ENCODE data around the gene TRIM34.

DNA sequence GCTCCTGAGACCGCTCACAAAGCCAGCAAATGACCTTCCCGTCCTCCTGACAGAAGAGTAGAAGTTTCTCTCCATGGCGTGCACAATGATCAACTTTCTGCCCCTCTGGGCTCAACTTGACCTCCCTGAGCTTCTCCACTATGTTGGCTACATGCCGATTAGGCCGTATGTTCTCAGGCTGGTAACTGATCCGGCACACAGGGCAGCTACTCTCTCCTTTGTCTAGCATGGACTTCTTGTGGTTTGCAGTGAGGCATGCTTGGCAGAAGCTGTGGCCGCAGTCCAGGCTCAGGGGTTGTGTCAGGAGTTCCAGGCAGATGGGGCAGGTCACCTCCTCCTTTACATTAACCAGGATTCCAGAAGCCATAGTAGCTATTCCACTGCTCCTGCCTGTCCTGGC is 55.0 kb downstream of the TRIM34 start:
- TF ChIP-seq, protein P1, sequence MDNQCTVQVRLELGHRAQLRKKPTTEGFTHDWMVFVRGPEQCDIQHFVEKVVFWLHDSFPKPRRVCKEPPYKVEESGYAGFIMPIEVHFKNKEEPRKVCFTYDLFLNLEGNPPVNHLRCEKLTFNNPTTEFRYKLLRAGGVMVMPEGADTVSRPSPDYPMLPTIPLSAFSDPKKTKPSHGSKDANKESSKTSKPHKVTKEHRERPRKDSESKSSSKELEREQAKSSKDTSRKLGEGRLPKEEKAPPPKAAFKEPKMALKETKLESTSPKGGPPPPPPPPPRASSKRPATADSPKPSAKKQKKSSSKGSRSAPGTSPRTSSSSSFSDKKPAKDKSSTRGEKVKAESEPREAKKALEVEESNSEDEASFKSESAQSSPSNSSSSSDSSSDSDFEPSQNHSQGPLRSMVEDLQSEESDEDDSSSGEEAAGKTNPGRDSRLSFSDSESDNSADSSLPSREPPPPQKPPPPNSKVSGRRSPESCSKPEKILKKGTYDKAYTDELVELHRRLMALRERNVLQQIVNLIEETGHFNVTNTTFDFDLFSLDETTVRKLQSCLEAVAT (IDR thresholded peaks at IDR 0.05) = no peak
- TF ChIP-seq, protein P2, sequence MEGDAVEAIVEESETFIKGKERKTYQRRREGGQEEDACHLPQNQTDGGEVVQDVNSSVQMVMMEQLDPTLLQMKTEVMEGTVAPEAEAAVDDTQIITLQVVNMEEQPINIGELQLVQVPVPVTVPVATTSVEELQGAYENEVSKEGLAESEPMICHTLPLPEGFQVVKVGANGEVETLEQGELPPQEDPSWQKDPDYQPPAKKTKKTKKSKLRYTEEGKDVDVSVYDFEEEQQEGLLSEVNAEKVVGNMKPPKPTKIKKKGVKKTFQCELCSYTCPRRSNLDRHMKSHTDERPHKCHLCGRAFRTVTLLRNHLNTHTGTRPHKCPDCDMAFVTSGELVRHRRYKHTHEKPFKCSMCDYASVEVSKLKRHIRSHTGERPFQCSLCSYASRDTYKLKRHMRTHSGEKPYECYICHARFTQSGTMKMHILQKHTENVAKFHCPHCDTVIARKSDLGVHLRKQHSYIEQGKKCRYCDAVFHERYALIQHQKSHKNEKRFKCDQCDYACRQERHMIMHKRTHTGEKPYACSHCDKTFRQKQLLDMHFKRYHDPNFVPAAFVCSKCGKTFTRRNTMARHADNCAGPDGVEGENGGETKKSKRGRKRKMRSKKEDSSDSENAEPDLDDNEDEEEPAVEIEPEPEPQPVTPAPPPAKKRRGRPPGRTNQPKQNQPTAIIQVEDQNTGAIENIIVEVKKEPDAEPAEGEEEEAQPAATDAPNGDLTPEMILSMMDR (IDR thresholded peaks at IDR 0.05 in 2 of 3, conservative IDR thresholded peaks at IDR 0.05 in 1 of 3; ENCODE audit: control insufficient read depth in 2 of 3, extremely low read depth in 1 of 3, insufficient read depth in 1 of 3, low read depth in 3 of 3, low read length in 3 of 3) = no peak
- TF ChIP-seq CHD4 (IDR thresholded peaks at IDR 0.05) (no peak), CHD1 (IDR thresholded peaks at IDR 0.05; ENCODE audit: low read depth, low read length) (no peak), NBN (IDR thresholded peaks at IDR 0.05) (no peak), RFX5 (IDR thresholded peaks at IDR 0.05; ENCODE audit: low read depth, low read length) (no peak), JUND (IDR thresholded peaks at IDR 0.05; ENCODE audit: low read depth, low read length) (no peak), NR2F1 (conservative IDR thresholded peaks at IDR 0.05) (no peak)
- TF ChIP-seq, protein P3, sequence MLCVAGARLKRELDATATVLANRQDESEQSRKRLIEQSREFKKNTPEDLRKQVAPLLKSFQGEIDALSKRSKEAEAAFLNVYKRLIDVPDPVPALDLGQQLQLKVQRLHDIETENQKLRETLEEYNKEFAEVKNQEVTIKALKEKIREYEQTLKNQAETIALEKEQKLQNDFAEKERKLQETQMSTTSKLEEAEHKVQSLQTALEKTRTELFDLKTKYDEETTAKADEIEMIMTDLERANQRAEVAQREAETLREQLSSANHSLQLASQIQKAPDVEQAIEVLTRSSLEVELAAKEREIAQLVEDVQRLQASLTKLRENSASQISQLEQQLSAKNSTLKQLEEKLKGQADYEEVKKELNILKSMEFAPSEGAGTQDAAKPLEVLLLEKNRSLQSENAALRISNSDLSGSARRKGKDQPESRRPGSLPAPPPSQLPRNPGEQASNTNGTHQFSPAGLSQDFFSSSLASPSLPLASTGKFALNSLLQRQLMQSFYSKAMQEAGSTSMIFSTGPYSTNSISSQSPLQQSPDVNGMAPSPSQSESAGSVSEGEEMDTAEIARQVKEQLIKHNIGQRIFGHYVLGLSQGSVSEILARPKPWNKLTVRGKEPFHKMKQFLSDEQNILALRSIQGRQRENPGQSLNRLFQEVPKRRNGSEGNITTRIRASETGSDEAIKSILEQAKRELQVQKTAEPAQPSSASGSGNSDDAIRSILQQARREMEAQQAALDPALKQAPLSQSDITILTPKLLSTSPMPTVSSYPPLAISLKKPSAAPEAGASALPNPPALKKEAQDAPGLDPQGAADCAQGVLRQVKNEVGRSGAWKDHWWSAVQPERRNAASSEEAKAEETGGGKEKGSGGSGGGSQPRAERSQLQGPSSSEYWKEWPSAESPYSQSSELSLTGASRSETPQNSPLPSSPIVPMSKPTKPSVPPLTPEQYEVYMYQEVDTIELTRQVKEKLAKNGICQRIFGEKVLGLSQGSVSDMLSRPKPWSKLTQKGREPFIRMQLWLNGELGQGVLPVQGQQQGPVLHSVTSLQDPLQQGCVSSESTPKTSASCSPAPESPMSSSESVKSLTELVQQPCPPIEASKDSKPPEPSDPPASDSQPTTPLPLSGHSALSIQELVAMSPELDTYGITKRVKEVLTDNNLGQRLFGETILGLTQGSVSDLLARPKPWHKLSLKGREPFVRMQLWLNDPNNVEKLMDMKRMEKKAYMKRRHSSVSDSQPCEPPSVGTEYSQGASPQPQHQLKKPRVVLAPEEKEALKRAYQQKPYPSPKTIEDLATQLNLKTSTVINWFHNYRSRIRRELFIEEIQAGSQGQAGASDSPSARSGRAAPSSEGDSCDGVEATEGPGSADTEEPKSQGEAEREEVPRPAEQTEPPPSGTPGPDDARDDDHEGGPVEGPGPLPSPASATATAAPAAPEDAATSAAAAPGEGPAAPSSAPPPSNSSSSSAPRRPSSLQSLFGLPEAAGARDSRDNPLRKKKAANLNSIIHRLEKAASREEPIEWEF (IDR thresholded peaks at IDR 0.05; ENCODE audit: insufficient replicate concordance, low read depth, low read length) = no peak
